Measurements from ENCODE around the gene QRFP. TPM values are rescaled to one million over a fixed set of nuclear protein-coding genes. Genes with fewer than 3 reads are reported as not detected.

Gene QRFP
- total RNA-seq, 4 donors from 2014 or later, result not detected

DNA sequence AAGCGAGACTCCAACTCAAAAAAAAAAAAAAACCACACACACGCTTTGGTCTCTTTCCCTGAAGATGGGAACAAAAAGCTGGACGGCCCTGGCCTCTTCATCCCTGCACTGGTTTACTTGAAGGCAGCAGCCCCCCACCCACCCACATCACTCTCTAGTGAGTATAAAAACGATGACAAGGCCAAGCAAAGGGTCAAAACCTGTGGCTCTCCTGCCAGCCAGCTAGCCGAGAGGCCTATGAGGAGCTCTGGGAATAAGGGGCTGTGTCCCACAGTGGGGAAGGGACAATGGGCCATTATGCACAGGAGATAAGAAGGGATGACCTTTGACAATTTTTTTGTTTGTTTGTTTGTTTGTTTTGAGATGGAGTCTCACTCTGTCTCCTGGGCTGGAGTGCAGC, 13.1 kb downstream of the QRFP start:
- H3K27me3 ChIP-seq, result no peaks in the 10 kb centered on the region
- WGBS, 2 donors (ENCODE audit: low coverage in 1 of 2), result 80 to 89% methylated on average over 3 to 5 of the region's 5 CpGs
- no peak overlapping the region for H3K4me3 ChIP-seq
- TF ChIP-seq POLR2A (IDR thresholded peaks at IDR 0.05), result no peak
- TF ChIP-seq, protein P1, sequence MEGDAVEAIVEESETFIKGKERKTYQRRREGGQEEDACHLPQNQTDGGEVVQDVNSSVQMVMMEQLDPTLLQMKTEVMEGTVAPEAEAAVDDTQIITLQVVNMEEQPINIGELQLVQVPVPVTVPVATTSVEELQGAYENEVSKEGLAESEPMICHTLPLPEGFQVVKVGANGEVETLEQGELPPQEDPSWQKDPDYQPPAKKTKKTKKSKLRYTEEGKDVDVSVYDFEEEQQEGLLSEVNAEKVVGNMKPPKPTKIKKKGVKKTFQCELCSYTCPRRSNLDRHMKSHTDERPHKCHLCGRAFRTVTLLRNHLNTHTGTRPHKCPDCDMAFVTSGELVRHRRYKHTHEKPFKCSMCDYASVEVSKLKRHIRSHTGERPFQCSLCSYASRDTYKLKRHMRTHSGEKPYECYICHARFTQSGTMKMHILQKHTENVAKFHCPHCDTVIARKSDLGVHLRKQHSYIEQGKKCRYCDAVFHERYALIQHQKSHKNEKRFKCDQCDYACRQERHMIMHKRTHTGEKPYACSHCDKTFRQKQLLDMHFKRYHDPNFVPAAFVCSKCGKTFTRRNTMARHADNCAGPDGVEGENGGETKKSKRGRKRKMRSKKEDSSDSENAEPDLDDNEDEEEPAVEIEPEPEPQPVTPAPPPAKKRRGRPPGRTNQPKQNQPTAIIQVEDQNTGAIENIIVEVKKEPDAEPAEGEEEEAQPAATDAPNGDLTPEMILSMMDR (IDR thresholded peaks at IDR 0.05), result no peak
- TF ChIP-seq POLR2AphosphoS5 (IDR thresholded peaks at IDR 0.05), result no peak
- TF ChIP-seq EP300 (IDR thresholded peaks at IDR 0.05), result no peak
- H3K4me1 ChIP-seq, result peaks cover 0 to 41% (median 5%) of the 10 kb centered on the region in 3 donors
- ATAC-seq, result no peak
- H3K36me3 ChIP-seq, result peaks cover 0 to 100% of the 10 kb centered on the region in 2 donors
- H3K9me3 ChIP-seq, result no peaks in the 10 kb centered on the region
- H3K27ac ChIP-seq, result peak overlapping the region in 1 of 4 donors; percentile 56

DNA sequence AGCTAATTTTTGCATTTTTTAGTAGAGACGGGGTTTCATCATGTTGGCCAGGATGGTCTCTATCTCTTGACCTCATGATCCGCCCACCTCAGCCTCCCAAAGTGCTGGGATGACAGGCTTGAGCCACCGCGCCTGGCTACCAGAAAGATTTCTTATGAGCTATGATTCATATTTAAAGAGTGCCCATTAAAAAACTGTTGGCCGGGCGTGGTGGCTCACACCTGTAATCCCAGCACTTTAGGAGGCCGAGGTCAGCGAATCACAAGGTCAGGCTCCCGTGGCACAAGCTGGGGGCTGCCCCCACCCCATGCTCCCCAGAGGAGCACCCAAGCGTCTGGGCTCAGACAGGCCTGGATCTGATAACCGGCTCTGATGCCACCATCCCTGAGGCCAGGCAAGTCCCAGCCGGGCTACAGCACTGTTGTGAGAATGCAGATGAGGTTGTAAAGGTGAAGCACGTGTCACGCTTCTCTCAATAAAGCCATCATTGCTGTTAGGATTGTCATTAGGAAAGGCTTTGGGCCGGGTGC, 13.9 kb downstream of the QRFP start:
- H3K9me3 ChIP-seq, result no peaks in the 10 kb centered on the region

DNA sequence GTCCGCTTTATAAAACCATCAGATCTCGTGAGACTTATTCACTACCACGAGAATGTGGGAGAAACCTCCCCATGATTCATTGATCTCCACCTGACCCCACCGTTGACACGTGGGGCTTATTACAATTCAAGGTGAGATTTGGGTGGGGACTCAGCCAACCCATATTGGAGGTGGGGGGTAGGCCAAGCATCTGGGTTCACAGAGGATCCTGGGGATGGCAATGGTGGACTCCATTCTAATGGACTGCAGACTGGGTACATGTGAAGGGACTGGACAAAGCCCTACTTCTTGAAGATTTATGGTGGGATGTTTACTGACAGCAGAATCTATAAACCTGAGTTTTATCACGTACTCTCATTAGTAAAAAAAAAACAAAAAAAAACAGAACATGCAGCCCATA, 15.1 kb downstream of the QRFP start:
- H3K9me3 ChIP-seq, result no peaks in the 10 kb centered on the region

More for the DNA sequence above, 13.9 kb downstream of the QRFP start:
- ATAC-seq, result no peak
- Histone ChIP-seq H3K36me3 (peaks cover 0 to 100% of the 10 kb centered on the region in 2 donors), H3K4me1 (peaks cover 0 to 35% (median 5%) of the 10 kb centered on the region in 3 donors), H3K27me3 (no peaks in the 10 kb centered on the region), H3K4me3 (no peak overlapping the region), H3K27ac (peak overlapping the region in 1 of 4 donors; percentile 5)
- TF ChIP-seq EP300 (IDR thresholded peaks at IDR 0.05) (no peak), POLR2A (IDR thresholded peaks at IDR 0.05) (no peak), POLR2AphosphoS5 (IDR thresholded peaks at IDR 0.05) (no peak)
- TF ChIP-seq, protein P1 (IDR thresholded peaks at IDR 0.05), result no peak
- 90% methylated on average over 7 of the region's 15 CpGs; no CpG with 5 or more reads in 1 of the 2 donors for WGBS, 2 donors (ENCODE audit: low coverage in 1 of 2)

DNA sequence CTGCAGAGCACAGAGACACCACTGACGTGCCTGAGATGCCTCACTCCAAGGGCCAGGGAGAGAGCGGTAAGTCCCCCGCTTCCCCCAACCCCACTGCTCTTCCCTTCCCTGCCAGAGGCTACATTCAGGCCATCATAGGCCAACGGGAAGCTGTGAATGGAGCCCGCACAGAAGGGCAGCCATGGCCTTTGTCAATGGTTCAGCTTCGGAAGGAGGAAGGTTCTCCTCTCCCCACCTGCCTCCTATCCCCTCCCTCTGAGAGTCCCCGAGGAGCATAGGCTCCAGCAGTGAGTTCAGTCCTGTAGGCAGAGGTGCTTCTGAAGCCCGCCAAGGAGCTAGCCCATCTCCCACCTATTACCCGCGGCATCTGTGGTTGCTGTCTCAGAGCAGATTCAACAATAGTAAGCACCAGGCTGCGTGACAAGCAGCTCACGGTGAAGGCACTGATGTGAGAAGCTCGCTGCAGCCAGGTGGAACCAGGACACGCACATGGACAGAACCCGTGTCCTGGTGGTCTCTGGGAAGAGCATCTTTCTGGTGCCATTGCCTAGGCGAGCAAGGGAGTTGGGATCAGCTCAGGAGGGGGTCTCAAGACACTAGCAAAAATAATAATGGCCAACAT, 15.9 kb downstream of the QRFP start:
- Histone ChIP-seq H3K27ac (no peak overlapping the region), H3K4me1 (peaks cover 0 to 17% (median 0%) of the 10 kb centered on the region in 3 donors), H3K9me3 (no peaks in the 10 kb centered on the region), H3K36me3 (peaks cover 0 to 99% of the 10 kb centered on the region in 2 donors), H3K4me3 (no peak overlapping the region), H3K27me3 (no peaks in the 10 kb centered on the region)
- WGBS, 2 donors (ENCODE audit: low coverage in 1 of 2), result 87 to 93% methylated on average over 3 to 6 of the region's 16 CpGs
- no peak for TF ChIP-seq EP300 (IDR thresholded peaks at IDR 0.05)
- no peak for ATAC-seq

More for the DNA sequence above, 15.1 kb downstream of the QRFP start:
- no peak overlapping the region for H3K4me3 ChIP-seq
- peaks cover 0 to 99% of the 10 kb centered on the region in 2 donors for H3K36me3 ChIP-seq
- TF ChIP-seq POLR2AphosphoS5 (IDR thresholded peaks at IDR 0.05), result no peak
- no peak for TF ChIP-seq POLR2A (IDR thresholded peaks at IDR 0.05)
- no peak for TF ChIP-seq EP300 (IDR thresholded peaks at IDR 0.05)
- TF ChIP-seq, protein P1 (IDR thresholded peaks at IDR 0.05), result no peak
- H3K4me1 ChIP-seq, result peaks cover 0 to 23% (median 0%) of the 10 kb centered on the region in 3 donors
- H3K27ac ChIP-seq, result no peak overlapping the region
- ATAC-seq, result no peak
- WGBS, 2 donors (ENCODE audit: low coverage in 1 of 2), result 75 to 80% methylated on average over 1 to 5 of the region's 6 CpGs
- no peaks in the 10 kb centered on the region for H3K27me3 ChIP-seq

DNA sequence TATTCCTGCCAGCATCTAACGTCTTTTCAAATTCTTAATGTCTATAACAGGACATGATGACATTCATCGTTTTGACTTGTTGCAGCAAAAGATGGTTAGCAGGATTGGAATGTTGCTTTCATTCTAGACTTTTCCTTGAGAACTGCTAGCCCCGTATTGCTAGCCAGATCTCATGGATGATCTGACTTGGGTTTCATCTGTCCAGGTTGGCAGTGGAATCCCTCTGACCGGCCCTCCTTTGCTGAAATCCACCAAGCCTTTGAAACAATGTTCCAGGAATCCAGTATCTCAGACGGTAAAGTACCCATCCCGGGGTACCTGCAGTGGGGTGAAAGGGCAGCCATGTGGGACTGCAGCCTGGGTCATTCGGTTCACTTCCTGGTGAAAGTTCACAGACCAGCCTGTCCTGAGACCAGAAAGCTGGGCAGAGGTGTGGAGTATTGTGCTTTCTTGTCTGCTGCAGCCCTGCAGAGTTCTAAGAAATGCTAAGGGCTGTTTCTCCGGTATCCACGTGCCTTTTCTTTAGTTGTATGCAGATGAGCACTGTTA, 16.7 kb downstream of the QRFP start:
- Histone ChIP-seq H3K4me3 (no peak overlapping the region), H3K9me3 (no peaks in the 10 kb centered on the region), H3K27me3 (no peaks in the 10 kb centered on the region), H3K4me1 (peaks cover 0 to 17% (median 0%) of the 10 kb centered on the region in 3 donors), H3K36me3 (peaks cover 0 to 99% of the 10 kb centered on the region in 2 donors), H3K27ac (no peak overlapping the region)
- WGBS, 2 donors (ENCODE audit: low coverage in 1 of 2), result 75 to 78% methylated on average over 7 to 9 of the region's 9 CpGs
- TF ChIP-seq POLR2A (IDR thresholded peaks at IDR 0.05) (no peak), POLR2AphosphoS5 (IDR thresholded peaks at IDR 0.05) (no peak), EP300 (IDR thresholded peaks at IDR 0.05) (no peak)
- TF ChIP-seq, protein P1 (IDR thresholded peaks at IDR 0.05), result no peak
- no peak for ATAC-seq

All from gastroesophageal sphincter (tissue), 4 donors.